ENCODE measurements around the gene SULF2.

The SULF2 gene

GRCh38 chr20:47783828-47784598 lies 1.3 kb downstream of the SULF2 start:
- FAIRE-seq = no peak

GRCh38 chr20:47782920-47783552 lies 2.2 kb downstream of the SULF2 start:
- FAIRE-seq = no peak

DNA sequence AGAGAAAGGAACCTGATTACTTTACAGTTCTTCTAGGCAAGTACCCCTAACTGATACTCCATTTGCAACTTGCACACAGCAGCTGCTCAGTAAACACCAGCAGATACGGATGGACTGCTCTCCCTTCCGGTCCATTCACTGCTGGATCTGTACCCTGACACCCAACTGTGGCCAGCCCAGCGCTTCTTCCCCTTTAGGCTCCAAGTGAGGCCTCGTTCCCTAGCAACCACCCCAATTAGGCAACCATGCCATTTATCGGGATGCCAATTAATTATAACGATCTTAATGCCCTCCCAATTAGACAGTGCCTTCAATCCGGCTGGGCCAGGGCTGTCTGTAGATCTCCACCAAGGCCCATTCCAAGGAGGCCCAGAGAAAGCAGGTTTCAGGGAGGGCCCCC lies 3.2 kb downstream of the SULF2 start:
- no peak for FAIRE-seq

GRCh38 chr20:47781632-47782031 lies 3.6 kb downstream of the SULF2 start:
- no peak for FAIRE-seq

DNA sequence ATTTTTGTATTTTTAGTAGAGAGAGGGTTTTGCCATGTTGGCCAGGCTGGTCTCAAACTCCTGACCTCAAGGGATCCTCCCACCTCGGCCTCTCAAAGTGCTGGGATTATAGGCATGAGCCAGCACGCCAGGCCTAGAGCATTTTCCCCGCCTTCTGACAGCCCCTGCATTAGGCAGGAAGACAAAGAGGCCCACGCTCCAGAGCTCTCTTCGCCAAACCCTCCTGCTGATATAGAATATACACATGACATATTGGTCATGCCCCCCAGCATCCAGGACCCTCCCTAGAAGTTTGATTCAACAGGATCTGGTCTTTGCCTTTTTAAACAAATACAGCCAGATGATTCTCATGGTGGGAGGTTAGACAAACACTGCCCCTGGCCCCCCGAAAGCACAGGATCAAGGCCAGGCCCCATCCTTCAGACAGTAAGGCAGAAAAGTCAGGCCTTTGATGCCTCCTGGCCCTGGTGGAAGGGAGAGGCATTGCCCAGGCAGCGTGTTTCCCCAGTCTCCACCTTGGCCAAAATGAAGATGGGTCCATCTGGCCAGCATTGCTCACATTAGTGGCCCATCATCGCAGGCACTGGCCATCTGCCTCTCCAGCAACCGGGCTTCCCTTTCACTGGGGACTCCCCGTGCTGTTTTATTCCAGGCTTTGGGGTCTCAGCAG lies 4.4 kb downstream of the SULF2 start:
- FAIRE-seq = no peak

DNA sequence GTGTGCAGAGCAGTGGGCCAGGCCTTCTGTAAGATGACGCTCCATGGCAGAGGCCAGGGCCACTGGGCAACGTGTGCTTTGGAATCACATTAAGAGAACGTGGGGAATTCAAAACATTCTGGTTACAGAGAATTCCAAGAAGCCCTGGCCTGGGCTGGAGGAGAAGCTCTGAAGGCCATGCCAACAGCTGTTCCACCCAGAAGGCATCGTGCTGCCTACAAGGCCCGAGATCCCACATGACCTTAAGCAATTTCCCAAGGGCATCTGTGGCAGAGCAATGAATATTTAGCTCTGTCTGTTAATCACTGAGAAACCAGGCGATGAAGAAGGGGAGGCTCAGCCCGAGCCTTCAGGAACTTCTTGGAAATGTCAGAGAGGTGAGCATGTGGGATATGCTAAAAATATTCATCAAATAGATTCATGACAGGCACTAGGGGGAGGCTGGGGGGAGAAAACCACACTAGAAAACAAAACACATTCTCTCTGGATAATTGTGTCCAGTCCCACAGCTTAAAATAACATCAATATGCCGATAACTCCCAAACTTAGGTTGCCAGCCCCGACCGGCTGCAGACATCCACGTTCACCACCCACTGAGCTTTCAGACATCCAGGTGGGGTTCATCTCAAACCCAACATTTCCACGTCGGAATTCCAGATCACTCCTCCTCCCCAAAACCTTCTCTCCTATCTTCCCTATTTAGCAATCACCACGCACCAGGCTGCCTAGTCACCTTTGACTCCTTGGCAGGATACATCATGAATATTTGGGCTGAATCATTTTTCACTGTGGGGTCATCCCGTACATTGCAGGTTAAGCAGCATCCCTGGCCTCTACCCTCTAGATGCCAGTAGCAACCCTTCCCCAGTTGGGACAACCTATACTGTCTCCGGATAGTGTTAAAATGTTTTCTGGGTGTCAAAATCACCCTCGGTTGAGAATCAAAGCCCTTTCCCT lies 6.6 kb downstream of the SULF2 start:
- FAIRE-seq = no peak

- no peak for FAIRE-seq
Measured at GRCh38 chr20:47777220-47777619, 8.1 kb downstream of the SULF2 start.

GRCh38 chr20:47776639-47777038 lies 8.6 kb downstream of the SULF2 start:
- no peak for FAIRE-seq

DNA sequence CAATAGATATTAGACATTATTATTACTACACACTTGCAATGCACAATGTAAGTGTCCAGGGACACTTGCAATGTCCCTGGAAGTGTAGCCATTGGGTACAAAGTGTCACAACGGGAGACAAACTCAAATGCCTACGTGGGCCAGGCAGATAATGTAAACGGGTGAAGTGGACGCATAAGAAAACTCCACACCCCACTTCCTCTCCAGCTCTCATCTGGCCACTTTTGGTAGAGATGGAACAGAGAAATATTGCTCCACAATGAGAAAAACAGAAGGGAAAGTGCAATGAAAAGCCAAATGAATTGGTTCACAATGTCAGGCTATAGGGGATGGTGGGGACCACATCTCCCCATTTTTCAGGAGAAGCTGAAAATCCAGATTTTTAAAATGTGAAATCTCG lies 9.4 kb downstream of the SULF2 start:
- no peak for FAIRE-seq

GRCh38 chr20:47775039-47775438 lies 10.2 kb downstream of the SULF2 start:
- no peak for FAIRE-seq

- no peak for FAIRE-seq
Measured at GRCh38 chr20:47774131-47774777, 11.0 kb downstream of the SULF2 start.

DNA sequence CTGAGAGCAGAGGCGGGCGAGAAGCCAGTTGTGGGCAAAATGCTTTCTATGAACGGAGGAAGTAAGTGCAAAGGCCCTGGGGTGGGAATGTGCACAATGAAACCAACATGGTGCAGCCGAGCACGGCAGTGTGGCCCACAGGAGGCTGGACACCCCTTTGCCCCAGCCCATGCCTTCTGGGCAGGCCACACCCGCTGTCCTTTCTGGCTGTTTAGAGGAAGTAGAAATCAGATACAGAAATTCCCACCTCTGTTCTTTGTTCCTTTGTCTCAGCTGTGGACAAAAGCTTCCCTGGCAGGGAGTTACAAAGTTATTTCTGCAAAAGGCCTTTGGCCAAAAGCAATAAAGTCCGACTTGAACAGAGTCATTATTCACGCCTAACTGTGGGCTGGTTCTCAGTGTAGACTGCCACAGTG lies 11.9 kb downstream of the SULF2 start:
- no peak for FAIRE-seq

DNA sequence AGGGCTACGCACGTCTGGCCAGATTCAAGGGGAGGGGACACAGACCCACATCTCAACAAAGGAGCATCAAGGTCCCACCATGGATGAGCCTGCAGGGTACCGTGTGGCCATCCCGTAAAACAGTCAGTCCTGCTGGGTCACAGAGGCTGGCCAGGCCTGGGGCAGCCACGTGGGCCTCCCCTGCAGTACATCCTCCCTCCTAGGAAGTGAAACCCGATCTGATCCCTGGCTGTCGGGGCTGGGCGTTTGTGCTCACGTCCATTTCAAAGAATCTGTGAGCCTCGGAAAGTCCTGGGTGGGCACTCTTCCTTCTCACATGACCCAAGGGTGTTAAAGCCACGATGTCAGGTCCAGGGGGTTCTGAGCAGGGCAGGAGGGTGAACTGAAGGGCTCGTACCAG lies 14.3 kb downstream of the SULF2 start:
- no peak for FAIRE-seq

DNA sequence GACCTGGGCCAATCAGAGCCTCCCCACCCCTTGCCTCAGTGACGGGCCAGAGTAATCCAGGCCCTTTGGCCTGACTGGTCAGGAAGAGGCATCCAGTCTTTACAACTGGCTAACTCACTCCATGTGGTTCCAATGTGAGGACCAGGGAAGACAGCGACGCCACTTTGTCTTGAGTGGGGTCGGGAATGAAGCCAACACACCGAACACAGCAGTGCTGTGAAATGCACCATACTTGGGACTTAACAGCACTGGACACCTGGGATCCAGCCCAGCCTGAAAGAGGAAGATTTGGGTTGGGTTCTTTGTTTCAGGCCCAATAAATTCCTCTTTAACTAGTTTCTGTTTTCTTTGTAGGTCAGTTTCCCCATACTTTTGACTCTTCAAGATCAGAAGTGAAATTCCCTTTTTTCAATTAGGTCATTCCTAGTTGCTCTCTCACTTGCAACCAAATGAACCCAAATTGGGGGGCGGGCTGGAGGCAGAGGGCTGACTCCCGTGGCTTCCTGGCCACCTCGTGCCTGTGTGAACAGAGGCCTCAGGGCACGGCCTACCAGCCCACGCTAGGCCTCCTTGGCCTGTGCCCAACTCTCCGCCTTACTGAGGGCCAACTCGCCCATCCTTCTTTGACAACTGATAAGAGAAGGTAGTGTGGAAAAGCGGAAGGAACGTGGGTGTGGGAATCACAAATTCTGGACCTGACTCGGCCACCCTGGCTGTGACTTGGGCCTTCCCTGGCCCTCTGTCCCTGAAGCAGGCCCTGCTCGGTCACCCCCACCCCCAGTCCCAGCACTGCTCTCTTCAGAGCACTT lies 17.1 kb downstream of the SULF2 start:
- FAIRE-seq = no peak

GRCh38 chr20:47765691-47766594 lies 19.3 kb downstream of the SULF2 start:
- FAIRE-seq = no peak

DNA sequence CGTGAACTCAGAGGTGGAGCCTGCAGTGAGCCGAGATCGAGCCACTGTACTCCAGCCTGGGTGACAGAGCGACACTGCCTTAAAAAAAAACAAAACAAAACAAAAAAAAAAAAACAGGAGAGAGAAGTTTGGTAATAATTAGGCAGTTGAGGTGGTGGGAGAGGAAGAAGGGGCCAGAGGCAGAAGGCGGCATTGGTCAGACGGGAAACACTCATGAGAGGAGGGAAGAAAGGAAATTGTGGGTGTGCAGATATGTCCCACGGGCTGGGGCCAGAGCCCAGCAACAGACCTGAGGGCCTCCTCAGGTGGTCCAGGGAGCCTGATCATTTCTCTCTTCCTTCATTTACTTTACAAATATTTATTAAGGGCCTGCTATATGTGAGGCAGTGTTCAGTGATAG lies 20.0 kb downstream of the SULF2 start:
- FAIRE-seq = no peak

DNA sequence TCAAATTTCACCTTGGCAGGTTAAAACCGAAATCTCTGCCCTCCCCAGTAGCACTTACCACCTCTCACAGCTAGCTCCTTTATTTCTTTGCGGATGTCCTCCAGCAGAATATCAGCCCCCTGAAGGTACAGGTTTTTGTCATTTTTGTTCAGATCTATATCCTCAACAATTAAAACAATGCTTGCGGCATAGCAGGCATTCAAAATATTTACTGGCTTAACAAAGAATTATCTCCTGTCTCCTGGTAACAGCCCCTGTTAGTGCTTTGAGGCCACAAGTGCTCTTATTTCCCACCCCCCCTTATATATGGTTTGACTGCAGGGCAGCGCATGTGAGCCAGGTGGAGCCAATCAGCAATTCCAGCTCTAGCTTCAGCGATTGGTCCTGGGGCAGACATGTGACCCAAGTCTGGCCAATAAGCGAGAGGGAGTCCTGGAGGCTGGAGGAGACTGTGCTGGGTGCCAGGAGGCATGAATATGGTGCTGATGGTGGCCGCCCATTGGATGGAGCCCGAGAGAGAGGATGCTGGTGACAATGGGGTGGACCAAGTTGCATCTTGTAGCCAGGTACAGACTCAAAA lies 21.0 kb downstream of the SULF2 start:
- FAIRE-seq = no peak

GRCh38 chr20:47762699-47763268 lies 22.5 kb downstream of the SULF2 start:
- FAIRE-seq = no peak

DNA sequence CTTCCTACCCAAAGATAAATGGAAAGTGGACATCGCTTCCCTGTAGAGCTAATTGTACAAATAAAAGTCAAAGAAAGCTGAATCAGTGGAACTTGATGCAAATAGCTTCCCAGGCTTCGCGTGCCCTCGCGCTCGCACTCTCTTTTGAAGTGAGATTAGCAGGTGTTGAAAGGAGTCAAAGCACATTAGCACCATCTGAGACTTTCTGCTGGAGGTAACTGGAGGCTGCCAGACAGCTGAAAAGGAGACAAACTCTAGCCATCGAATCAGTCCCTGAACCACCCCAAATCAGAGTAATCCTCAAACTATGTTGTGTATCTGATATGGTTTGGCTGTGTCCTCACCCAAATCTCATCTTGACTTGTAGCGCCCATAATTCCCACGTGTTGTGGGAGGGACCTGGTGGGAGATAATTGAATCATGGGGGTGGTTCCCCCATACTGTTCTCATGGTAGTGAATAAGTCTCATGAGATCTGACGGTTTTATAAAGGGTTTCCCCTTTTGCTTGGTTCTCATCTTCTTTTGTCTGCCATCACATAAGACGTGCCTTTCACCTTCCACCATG lies 23.7 kb downstream of the SULF2 start:
- FAIRE-seq = peak; percentile 61
